ENCODE results near the gene KCNA2. TPM values are rescaled to one million over a fixed set of nuclear protein-coding genes. Genes with fewer than 3 reads are reported as not detected.

The KCNA2 gene
- total and polyA plus RNA-seq, 10 donors, result 0.09 to 2.6 (median 1.2) TPM

GRCh38 chr1:110570901-110571300, 35.3 kb downstream of the KCNA2 start:
- Histone ChIP-seq H3K4me3 (no peak overlapping the region), H3K27ac (no peak overlapping the region), H3K9me3 (no peaks in the 10 kb centered on the region), H3K27me3 (replicated peaks in 1 of 7) (peaks cover 0 to 30% (median 0%) of the 10 kb centered on the region in 7 donors), H3K36me3 (no peaks in the 10 kb centered on the region), H3K4me1 (no peaks in the 10 kb centered on the region)
- DNase-seq, result no peak
- 66 to 81% (median 72%) methylated on average over 4 of the region's 4 CpGs for WGBS, 5 donors
- TF ChIP-seq POLR2A (IDR thresholded peaks at IDR 0.05) (no peak), POLR2AphosphoS5 (IDR thresholded peaks at IDR 0.05) (no peak)
- intact Hi-C loops (cut with DNase I; ENCODE audit: low total_unique reads), result no loop called here

- intact Hi-C loops (cut with DNase I; ENCODE audit: low total_unique reads), result no loop called here
- peaks cover 0 to 31% (median 0%) of the 10 kb centered on the region in 7 donors for H3K27me3 ChIP-seq (replicated peaks in 1 of 7)
Observed at GRCh38 chr1:110570307-110570706, 35.9 kb downstream of the KCNA2 start.

GRCh38 chr1:110566836-110567235, 39.3 kb downstream of the KCNA2 start:
- H3K36me3 ChIP-seq, result no peaks in the 10 kb centered on the region
- H3K27me3 ChIP-seq (replicated peaks in 1 of 7), result peaks cover 0 to 32% (median 0%) of the 10 kb centered on the region in 7 donors
- H3K4me3 ChIP-seq, result no peak overlapping the region
- H3K9me3 ChIP-seq, result no peaks in the 10 kb centered on the region
- intact Hi-C loops (cut with DNase I; ENCODE audit: low total_unique reads), result no loop called here
- H3K27ac ChIP-seq, result no peak overlapping the region
- DNase-seq, result no peak
- no peaks in the 10 kb centered on the region for H3K4me1 ChIP-seq
- 79 to 85% (median 82%) methylated on average over 3 of the region's 3 CpGs for WGBS, 5 donors
- TF ChIP-seq POLR2AphosphoS5 (IDR thresholded peaks at IDR 0.05), result no peak
- no peak for TF ChIP-seq POLR2A (IDR thresholded peaks at IDR 0.05)
- TF ChIP-seq, protein P1, sequence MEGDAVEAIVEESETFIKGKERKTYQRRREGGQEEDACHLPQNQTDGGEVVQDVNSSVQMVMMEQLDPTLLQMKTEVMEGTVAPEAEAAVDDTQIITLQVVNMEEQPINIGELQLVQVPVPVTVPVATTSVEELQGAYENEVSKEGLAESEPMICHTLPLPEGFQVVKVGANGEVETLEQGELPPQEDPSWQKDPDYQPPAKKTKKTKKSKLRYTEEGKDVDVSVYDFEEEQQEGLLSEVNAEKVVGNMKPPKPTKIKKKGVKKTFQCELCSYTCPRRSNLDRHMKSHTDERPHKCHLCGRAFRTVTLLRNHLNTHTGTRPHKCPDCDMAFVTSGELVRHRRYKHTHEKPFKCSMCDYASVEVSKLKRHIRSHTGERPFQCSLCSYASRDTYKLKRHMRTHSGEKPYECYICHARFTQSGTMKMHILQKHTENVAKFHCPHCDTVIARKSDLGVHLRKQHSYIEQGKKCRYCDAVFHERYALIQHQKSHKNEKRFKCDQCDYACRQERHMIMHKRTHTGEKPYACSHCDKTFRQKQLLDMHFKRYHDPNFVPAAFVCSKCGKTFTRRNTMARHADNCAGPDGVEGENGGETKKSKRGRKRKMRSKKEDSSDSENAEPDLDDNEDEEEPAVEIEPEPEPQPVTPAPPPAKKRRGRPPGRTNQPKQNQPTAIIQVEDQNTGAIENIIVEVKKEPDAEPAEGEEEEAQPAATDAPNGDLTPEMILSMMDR (IDR thresholded peaks at IDR 0.05 in 8 of 11, conservative IDR thresholded peaks at IDR 0.05 in 3 of 11), result no peak

More at GRCh38 chr1:110570307-110570706, 35.9 kb downstream of the KCNA2 start:
- no peaks in the 10 kb centered on the region for H3K4me1 ChIP-seq
- no peaks in the 10 kb centered on the region for H3K36me3 ChIP-seq
- TF ChIP-seq POLR2A (IDR thresholded peaks at IDR 0.05), result no peak
- TF ChIP-seq POLR2AphosphoS5 (IDR thresholded peaks at IDR 0.05), result no peak
- TF ChIP-seq, protein P1 (IDR thresholded peaks at IDR 0.05 in 8 of 11, conservative IDR thresholded peaks at IDR 0.05 in 3 of 11), result no peak
- no peak overlapping the region for H3K4me3 ChIP-seq
- 30 to 49% (median 47%) methylated on average over 3 of the region's 3 CpGs for WGBS, 5 donors
- no peak overlapping the region for H3K27ac ChIP-seq
- H3K9me3 ChIP-seq, result no peaks in the 10 kb centered on the region
- no peak for DNase-seq

GRCh38 chr1:110565565-110565964, 40.6 kb downstream of the KCNA2 start:
- no peak for DNase-seq
- intact Hi-C loops (cut with DNase I; ENCODE audit: low total_unique reads), result no loop called here
- Histone ChIP-seq H3K4me1 (no peaks in the 10 kb centered on the region), H3K27ac (no peak overlapping the region), H3K4me3 (no peak overlapping the region), H3K9me3 (no peaks in the 10 kb centered on the region), H3K27me3 (replicated peaks in 1 of 7) (peaks cover 0 to 24% (median 0%) of the 10 kb centered on the region in 7 donors), H3K36me3 (no peaks in the 10 kb centered on the region)
- TF ChIP-seq, protein P1 (IDR thresholded peaks at IDR 0.05 in 8 of 11, conservative IDR thresholded peaks at IDR 0.05 in 3 of 11), result no peak
- TF ChIP-seq POLR2A (IDR thresholded peaks at IDR 0.05), result no peak
- no peak for TF ChIP-seq POLR2AphosphoS5 (IDR thresholded peaks at IDR 0.05)
- 63 to 76% (median 73%) methylated on average over 1 of the region's 1 CpG for WGBS, 5 donors

DNA sequence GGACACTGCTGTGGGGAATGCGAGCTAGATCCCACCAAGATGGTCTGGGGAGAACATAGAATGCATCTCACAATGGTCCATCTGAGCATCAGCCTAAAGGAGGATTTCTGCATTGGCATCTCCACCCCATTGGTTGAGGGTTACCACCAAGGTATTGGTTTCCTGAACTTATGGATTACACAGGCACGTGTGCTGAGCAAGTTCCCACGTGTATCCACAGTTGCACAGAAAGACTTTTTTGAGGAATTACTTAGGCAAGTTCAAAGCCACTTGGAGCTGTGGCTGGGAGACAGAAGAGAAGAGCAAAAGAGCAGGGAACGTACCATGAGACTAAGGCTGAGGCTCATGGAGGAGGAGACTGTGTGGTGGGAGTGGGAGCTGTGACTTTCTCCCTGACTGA, 43.1 kb downstream of the KCNA2 start:
- Histone ChIP-seq H3K36me3 (no peaks in the 10 kb centered on the region), H3K27ac (no peak overlapping the region), H3K9me3 (no peaks in the 10 kb centered on the region), H3K27me3 (replicated peaks in 1 of 7) (peaks cover 0 to 25% (median 0%) of the 10 kb centered on the region in 7 donors), H3K4me3 (no peak overlapping the region), H3K4me1 (no peaks in the 10 kb centered on the region)
- DNase-seq, result no peak
- intact Hi-C loops (cut with DNase I; ENCODE audit: low total_unique reads), result no loop called here
- TF ChIP-seq POLR2AphosphoS5 (IDR thresholded peaks at IDR 0.05), result no peak
- TF ChIP-seq, protein P1 (IDR thresholded peaks at IDR 0.05 in 8 of 11, conservative IDR thresholded peaks at IDR 0.05 in 3 of 11), result no peak
- no peak for TF ChIP-seq POLR2A (IDR thresholded peaks at IDR 0.05)
- WGBS, 5 donors, result 73 to 84% (median 81%) methylated on average over 4 of the region's 4 CpGs
